ENCODE results near the gene ODAD2. TPM values are rescaled to one million over a fixed set of nuclear protein-coding genes. Genes with fewer than 3 reads are reported as not detected.
"Not testable (repeated sequence)": the region's sequence is repeated elsewhere in the genome, so short reads cannot be mapped to it uniquely, and the experiment has no call there.

ODAD2 gene
- total and polyA plus RNA-seq, 8 donors: 0.15 to 0.52 (median 0.28) TPM; not detected in 5

DNA sequence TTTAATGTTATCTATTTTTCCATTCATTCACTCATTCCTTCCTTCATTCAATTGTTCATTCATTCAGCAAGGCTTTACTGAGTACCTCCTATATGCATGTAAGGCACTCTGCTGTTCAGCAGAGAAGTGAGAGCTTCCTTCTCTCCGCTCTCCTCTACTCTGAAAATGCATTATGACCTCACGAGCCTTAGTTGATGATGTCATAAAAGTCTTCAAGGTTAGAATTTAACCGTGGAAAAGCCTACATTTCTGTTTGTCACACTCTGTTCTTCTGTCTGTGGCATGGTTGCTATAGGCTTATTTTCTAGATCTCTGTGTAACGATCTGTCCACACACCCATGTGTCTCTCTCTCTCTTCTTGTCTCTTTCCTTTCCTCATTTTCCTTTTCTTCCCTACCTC lies 17.1 kb downstream of the ODAD2 start:
- no peaks in the 10 kb centered on the region for H3K27me3 ChIP-seq
- H3K27ac ChIP-seq: no peak overlapping the region
- 61 to 70% methylated on average over 4 of the region's 4 CpGs for WGBS, 2 donors
- intact Hi-C loops (cut with DNase I): no loop called here
- H3K4me1 ChIP-seq: no peaks in the 10 kb centered on the region
- no peak for ATAC-seq
- no peak overlapping the region for H3K4me3 ChIP-seq
- H3K36me3 ChIP-seq: no peaks in the 10 kb centered on the region
- TF ChIP-seq, protein P1, sequence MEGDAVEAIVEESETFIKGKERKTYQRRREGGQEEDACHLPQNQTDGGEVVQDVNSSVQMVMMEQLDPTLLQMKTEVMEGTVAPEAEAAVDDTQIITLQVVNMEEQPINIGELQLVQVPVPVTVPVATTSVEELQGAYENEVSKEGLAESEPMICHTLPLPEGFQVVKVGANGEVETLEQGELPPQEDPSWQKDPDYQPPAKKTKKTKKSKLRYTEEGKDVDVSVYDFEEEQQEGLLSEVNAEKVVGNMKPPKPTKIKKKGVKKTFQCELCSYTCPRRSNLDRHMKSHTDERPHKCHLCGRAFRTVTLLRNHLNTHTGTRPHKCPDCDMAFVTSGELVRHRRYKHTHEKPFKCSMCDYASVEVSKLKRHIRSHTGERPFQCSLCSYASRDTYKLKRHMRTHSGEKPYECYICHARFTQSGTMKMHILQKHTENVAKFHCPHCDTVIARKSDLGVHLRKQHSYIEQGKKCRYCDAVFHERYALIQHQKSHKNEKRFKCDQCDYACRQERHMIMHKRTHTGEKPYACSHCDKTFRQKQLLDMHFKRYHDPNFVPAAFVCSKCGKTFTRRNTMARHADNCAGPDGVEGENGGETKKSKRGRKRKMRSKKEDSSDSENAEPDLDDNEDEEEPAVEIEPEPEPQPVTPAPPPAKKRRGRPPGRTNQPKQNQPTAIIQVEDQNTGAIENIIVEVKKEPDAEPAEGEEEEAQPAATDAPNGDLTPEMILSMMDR (IDR thresholded peaks at IDR 0.05): no peak
- H3K9me3 ChIP-seq: no peaks in the 10 kb centered on the region
- DNase-seq: no peak
- no peak for FAIRE-seq

DNA sequence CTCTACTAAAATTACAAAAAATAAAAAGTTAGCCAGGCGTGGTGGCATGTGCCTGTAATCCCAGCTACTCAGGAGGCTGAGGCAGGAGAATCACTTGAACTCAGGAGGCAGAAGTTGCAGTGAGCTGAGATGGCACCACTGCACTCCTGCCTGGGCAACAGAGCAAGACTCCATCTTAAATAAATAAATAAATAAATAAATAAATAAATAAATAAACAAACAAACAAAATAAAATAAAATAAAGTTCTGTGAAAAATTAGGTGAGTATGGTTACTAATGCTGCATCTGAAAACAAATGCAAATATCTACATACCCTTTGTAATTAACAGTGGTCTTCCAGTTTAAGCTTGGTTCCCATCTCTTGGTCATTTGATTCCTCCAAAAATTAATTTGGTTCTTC lies 28.1 kb downstream of the ODAD2 start:
- 62 to 84% methylated on average over 1 of the region's 1 CpG for WGBS, 2 donors
- H3K27ac ChIP-seq; intact Hi-C loops (cut with DNase I); H3K4me3 ChIP-seq; H3K27me3 ChIP-seq; ATAC-seq; DNase-seq; H3K4me1 ChIP-seq; FAIRE-seq; H3K36me3 ChIP-seq; H3K9me3 ChIP-seq: not testable (repeated sequence)

DNA sequence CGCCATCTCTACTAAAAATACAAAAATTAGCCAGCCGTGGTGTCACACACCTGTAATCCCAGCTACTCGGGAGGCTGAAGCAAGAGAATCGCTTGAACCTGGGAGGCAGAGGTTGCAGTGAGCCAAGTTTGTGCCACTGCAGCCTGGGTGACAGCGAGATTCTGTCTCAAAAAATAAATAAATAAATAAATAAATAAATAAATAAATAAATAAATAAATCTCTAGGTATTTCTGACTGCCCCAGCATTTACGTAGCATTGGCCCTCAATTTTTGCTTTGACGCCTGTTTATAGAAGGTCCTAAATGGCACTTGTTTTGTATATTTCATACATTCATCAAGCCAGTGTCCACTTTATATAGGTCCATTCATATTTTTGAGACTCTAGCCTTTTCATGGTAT lies 28.9 kb downstream of the ODAD2 start:
- WGBS, 2 donors: 85 to 88% methylated on average over 7 of the region's 7 CpGs
- H3K27me3 ChIP-seq; H3K36me3 ChIP-seq; H3K4me1 ChIP-seq; intact Hi-C loops (cut with DNase I); H3K9me3 ChIP-seq; DNase-seq; H3K4me3 ChIP-seq; ATAC-seq; FAIRE-seq; H3K27ac ChIP-seq: not testable (repeated sequence)

DNA sequence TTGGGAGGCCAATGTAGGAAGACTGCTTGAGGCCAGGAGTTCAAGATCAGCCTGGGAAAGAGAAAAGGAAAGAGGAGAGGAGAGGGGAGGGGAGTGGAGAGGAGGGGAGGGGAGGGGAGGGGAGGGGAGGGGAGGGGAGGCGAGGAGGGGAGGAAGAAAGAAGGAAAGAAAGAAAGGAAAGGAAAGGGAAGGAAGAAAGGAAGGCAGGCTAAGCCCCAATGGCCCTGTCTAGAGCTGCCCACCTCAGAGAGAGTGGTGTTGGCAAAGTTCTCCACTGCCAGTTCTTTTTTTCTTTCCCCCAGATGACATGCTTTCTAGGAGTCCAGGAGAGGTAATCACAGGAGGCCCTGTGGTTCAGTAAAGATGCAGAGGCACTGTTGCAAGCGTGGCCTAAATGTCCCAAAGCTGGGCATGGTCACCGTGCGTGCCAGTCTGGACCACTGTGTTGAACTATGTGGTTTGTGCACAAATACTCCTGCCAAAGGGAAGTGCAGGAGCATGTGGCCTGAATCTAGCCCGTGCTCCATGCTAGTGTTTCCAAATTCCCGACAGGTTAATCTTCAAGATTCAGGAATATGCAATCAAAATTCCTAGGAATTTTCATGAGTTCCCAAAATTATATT lies 39.7 kb downstream of the ODAD2 start:
- intact Hi-C loops (cut with DNase I): no loop called here
- Histone ChIP-seq H3K4me1 (no peaks in the 10 kb centered on the region), H3K36me3 (no peaks in the 10 kb centered on the region), H3K9me3 (no peaks in the 10 kb centered on the region), H3K4me3 (no peak overlapping the region), H3K27ac (no peak overlapping the region), H3K27me3 (no peaks in the 10 kb centered on the region)
- TF ChIP-seq, protein P1 (IDR thresholded peaks at IDR 0.05): no peak
- FAIRE-seq: no peak
- ATAC-seq: no peak
- DNase-seq: no peak
- whole genome bisulfite sequencing, 2 donors: 84 to 95% methylated on average over 5 to 6 of the region's 6 CpGs

DNA sequence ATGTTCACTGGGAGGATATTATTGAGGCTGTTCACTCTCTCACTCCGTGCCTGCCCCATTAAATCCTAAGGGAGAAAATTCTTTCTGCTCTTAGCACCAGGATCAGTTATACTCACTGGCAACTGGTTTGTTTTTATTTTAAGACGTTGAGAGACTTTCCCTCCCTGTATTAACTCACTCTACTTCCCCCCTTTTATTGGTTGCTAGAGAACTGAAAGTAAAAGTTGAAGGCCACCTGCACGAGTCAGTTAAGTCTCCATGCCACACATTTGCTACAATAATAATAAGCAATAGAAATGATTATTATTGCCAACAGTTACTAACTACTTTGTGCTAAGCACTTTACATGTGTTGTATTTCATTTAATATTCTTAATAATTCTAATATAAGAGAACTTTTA lies 40.5 kb downstream of the ODAD2 start:
- H3K27ac ChIP-seq; H3K36me3 ChIP-seq; H3K4me3 ChIP-seq; H3K4me1 ChIP-seq; intact Hi-C loops (cut with DNase I); DNase-seq; ATAC-seq; H3K9me3 ChIP-seq; H3K27me3 ChIP-seq; FAIRE-seq: not testable (repeated sequence)
- 35 to 49% methylated on average over 3 of the region's 3 CpGs for whole genome bisulfite sequencing, 2 donors

DNA sequence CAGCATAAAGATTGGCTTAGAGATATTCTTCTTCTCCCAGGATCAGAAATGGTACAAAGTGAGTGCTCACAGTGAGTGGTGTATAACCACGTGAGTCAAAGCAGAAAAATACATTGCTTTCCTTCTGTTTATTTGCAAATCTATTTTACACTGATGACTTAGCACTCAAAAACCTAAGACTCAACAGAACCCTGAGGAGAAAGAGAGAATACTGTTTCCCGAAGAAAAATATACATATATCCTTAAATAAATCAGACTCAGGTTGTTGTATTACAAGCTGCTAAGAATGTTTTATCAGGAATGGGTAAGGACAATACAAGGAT lies 48.7 kb downstream of the ODAD2 start:
- DNase-seq (no peak), ATAC-seq (no peak), FAIRE-seq (no peak)
- H3K9me3 ChIP-seq: no peaks in the 10 kb centered on the region
- no peaks in the 10 kb centered on the region for H3K27me3 ChIP-seq
- H3K4me3 ChIP-seq: no peak overlapping the region
- WGBS, 2 donors: 60% methylated on average over 2 of the region's 2 CpGs
- H3K27ac ChIP-seq: no peak overlapping the region
- intact Hi-C loops (cut with DNase I): no loop called here
- H3K36me3 ChIP-seq: no peaks in the 10 kb centered on the region
- TF ChIP-seq, protein P1 (IDR thresholded peaks at IDR 0.05): no peak
- H3K4me1 ChIP-seq: no peaks in the 10 kb centered on the region
